Astrocyte (in vitro differentiated cells and primary cell): ENCODE measurements around the gene PCID2. TPM values are rescaled to one million over a fixed set of nuclear protein-coding genes. Genes with fewer than 3 reads are reported as not detected.
"Not testable (repeated sequence)": the region's sequence is repeated elsewhere in the genome, so short reads cannot be mapped to it uniquely, and the experiment has no call there.

Experiments
- DNase-seq: peaks from one replicate; pipeline ENCODE4 v3.0.0-alpha.2; 2010; ENCODE audit warnings: low read depth
- FAIRE-seq: peaks from 2 replicates; lab custom pipeline; 2011; peaks lifted over from hg19 to GRCh38; lab: Jason Lieb, UNC
- H2AFZ ChIP-seq: 2 replicates; pipeline ENCODE4 v1.6.0; 2012; ENCODE audit warnings: low read depth, low read length, inconsistent platforms
- H3K27ac ChIP-seq: 2 replicates; pipeline ENCODE4 v1.5.1; 2011; ENCODE audit warnings: low read depth, low read length, inconsistent platforms
- H3K27me3 ChIP-seq: 2 replicates; pipeline ENCODE4 v1.6.0; 2011; ENCODE audit warnings: low read length, inconsistent platforms; ENCODE audit not compliant: insufficient read depth
- H3K36me3 ChIP-seq: 2 replicates; pipeline ENCODE4 v1.5.1; 2011; ENCODE audit warnings: low read length, inconsistent platforms; ENCODE audit not compliant: insufficient read depth
- H3K4me1 ChIP-seq: 2 replicates; pipeline ENCODE4 v1.5.1; 2011; ENCODE audit warnings: low read length, inconsistent platforms; ENCODE audit not compliant: insufficient read depth
- H3K4me2 ChIP-seq: 2 replicates; pipeline ENCODE4 v1.6.0; 2012; ENCODE audit warnings: low read length, inconsistent platforms
- H3K4me3 ChIP-seq: 2 replicates; pipeline ENCODE4 v1.5.1; 2011; ENCODE audit warnings: low read depth, mild to moderate bottlenecking, low read length, inconsistent platforms; ENCODE audit not compliant: insufficient read depth
- H3K79me2 ChIP-seq: 2 replicates; pipeline ENCODE4 v1.6.0; 2012; ENCODE audit warnings: mild to moderate bottlenecking, low read length, inconsistent platforms; ENCODE audit not compliant: insufficient read depth
- H3K9ac ChIP-seq: 2 replicates; pipeline ENCODE4 v1.6.0; 2012; ENCODE audit warnings: mild to moderate bottlenecking, low read length, inconsistent platforms
- H3K9me3 ChIP-seq: 2 replicates; pipeline ENCODE4 v1.5.1; 2012; ENCODE audit warnings: low read depth, mild to moderate bottlenecking, low read length, inconsistent platforms; ENCODE audit not compliant: insufficient read depth
- H4K20me1 ChIP-seq: 2 replicates; pipeline ENCODE4 v1.6.0; 2012; ENCODE audit warnings: low read length, inconsistent platforms; ENCODE audit not compliant: insufficient read depth
- H3K27ac Mint-ChIP-seq: one replicate; pipeline ENCODE4 v1.8.0; 2021; ENCODE audit warnings: mild to moderate bottlenecking, mixed read lengths; ENCODE audit not compliant: unreplicated experiment
- H3K27me3 Mint-ChIP-seq: one replicate; pipeline ENCODE4 v1.8.0; 2021; ENCODE audit warnings: low read depth, mixed read lengths; ENCODE audit not compliant: unreplicated experiment
- H3K36me3 Mint-ChIP-seq: one replicate; pipeline ENCODE4 v1.8.0; 2021; ENCODE audit warnings: low read depth, mixed read lengths; ENCODE audit not compliant: unreplicated experiment
- H3K4me1 Mint-ChIP-seq: one replicate; pipeline ENCODE4 v1.8.0; 2021; ENCODE audit warnings: low read depth, mixed read lengths; ENCODE audit not compliant: unreplicated experiment
- H3K4me3 Mint-ChIP-seq: one replicate; pipeline ENCODE4 v1.8.0; 2021; ENCODE audit warnings: mild to moderate bottlenecking, moderate library complexity, mixed read lengths; ENCODE audit not compliant: unreplicated experiment
- H3K9me3 Mint-ChIP-seq: one replicate; pipeline ENCODE4 v1.8.0; 2021; ENCODE audit warnings: mild to moderate bottlenecking, mixed read lengths; ENCODE audit not compliant: unreplicated experiment
- EZH2 ChIP-seq: IDR thresholded peaks from 2 replicates; pipeline ENCODE4 v1.6.1; 2012; ENCODE audit warnings: mild to moderate bottlenecking, low read length, inconsistent platforms; ENCODE audit not compliant: insufficient read depth
- total RNA-seq: library from RNA; stranded (reverse); gene quantifications from 2 replicates; pipeline ENCODE4 v1.2.1, GENCODE V29; 2021
- TF ChIP-seq, protein P1 (sequence below): IDR thresholded peaks from 2 replicates; pipeline ENCODE4 v1.5.1; 2011; ENCODE audit warnings: low read depth, mild to moderate bottlenecking, inconsistent platforms, low read length, moderate library complexity; ENCODE audit not compliant: insufficient read depth

Gene PCID2
- total RNA-seq, 1 donor from 2014 or later, result 31.5 TPM

DNA sequence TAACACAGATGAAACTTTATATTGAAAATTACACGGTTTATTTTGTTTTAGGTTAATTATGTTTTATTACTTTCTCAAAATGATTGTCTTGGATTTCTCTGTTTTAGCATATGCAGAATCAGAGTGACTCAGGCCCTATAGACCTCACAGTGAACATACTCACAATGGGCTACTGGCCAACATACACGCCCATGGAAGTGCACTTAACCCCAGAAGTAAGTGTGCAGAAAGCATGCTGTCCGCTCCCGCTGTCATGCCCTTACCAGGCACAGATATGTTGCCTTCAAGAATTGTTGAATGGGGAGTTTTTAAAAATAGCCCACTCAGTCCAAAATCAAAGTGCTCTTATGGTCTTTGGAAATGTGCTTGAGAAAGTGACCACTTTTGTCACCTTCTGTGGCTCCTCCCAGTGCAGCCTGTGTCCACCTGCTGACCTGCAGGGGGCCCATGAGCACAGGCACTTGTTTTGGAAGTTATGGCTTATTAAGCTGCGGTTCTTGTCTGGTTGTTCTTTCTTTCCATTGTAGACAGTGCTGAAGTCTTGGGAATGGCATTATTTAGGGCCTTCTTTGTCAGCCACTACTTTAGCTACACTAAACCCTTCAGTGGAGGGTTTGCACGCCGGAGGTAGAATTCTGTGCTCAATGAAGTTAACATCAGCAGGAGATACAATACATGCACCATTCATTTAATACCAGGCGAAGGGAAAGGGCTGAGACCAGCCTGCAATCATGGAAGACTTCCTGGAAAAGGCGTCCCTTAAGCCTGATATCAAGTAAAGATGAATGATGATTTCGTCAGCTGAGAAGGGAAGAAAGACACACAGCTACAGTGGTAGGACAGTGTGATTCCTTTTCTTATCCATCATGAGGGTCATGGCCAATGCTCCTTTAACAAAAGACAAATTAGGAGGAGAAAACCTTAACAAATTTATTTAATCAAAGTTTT lies 37.7 kb upstream of the PCID2 start:
- H3K27ac Mint-ChIP-seq, result no peak overlapping the region
- no peak overlapping the region for H3K9ac ChIP-seq
- FAIRE-seq (no peak), DNase-seq (no peak)
- no peaks in the 10 kb centered on the region for H3K27me3 Mint-ChIP-seq
- H3K4me1 Mint-ChIP-seq, result no peaks in the 10 kb centered on the region
- no peaks in the 10 kb centered on the region for H3K9me3 Mint-ChIP-seq
- peaks cover 61% of the 10 kb centered on the region for H3K36me3 ChIP-seq
- no peak overlapping the region for H2AFZ ChIP-seq
- no peak for TF ChIP-seq EZH2
- TF ChIP-seq, protein P1, sequence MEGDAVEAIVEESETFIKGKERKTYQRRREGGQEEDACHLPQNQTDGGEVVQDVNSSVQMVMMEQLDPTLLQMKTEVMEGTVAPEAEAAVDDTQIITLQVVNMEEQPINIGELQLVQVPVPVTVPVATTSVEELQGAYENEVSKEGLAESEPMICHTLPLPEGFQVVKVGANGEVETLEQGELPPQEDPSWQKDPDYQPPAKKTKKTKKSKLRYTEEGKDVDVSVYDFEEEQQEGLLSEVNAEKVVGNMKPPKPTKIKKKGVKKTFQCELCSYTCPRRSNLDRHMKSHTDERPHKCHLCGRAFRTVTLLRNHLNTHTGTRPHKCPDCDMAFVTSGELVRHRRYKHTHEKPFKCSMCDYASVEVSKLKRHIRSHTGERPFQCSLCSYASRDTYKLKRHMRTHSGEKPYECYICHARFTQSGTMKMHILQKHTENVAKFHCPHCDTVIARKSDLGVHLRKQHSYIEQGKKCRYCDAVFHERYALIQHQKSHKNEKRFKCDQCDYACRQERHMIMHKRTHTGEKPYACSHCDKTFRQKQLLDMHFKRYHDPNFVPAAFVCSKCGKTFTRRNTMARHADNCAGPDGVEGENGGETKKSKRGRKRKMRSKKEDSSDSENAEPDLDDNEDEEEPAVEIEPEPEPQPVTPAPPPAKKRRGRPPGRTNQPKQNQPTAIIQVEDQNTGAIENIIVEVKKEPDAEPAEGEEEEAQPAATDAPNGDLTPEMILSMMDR, result peak; percentile 20
- H3K4me2 ChIP-seq, result no peak overlapping the region
- H3K27me3 ChIP-seq, result no peaks in the 10 kb centered on the region
- H3K79me2 ChIP-seq, result no peaks in the 10 kb centered on the region
- H4K20me1 ChIP-seq, result peaks cover 3% of the 10 kb centered on the region
- H3K36me3 Mint-ChIP-seq, result peaks cover 17% of the 10 kb centered on the region
- H3K4me3 ChIP-seq, result no peak overlapping the region
- H3K27ac ChIP-seq, result no peak overlapping the region
- no peak overlapping the region for H3K4me3 Mint-ChIP-seq
- H3K4me1 ChIP-seq, result no peaks in the 10 kb centered on the region
- H3K9me3 ChIP-seq, result no peaks in the 10 kb centered on the region

DNA sequence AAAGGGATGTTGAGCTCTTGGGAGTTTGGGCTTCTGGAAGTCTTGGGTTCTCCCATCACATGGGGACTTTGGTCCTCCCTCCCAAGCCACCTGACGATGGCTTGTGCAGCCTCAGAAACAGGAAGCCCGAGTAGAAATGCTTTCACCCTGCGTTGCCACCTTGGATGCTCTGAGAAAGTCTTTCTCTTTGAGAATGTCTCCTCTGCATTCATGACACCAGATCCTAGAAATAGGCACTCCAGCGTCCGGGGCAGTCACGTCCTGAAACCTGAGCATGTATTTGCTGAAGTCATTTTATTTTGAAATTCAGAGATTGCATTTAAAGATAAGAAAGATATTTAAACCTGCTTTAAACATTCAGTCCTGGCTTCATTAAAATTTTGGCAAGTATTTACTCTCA lies 35.4 kb upstream of the PCID2 start:
- H3K27ac Mint-ChIP-seq, result no peak overlapping the region
- Histone ChIP-seq H3K27me3 (no peaks in the 10 kb centered on the region), H3K4me2 (no peak overlapping the region), H3K79me2 (no peaks in the 10 kb centered on the region), H4K20me1 (peaks cover 3% of the 10 kb centered on the region), H3K36me3 (peaks cover 67% of the 10 kb centered on the region), H3K9me3 (no peaks in the 10 kb centered on the region), H3K4me3 (no peak overlapping the region), H3K9ac (no peak overlapping the region), H3K4me1 (no peaks in the 10 kb centered on the region), H3K27ac (no peak overlapping the region), H2AFZ (no peak overlapping the region)
- FAIRE-seq (no peak), DNase-seq (no peak)
- TF ChIP-seq, protein P1, result no peak
- TF ChIP-seq EZH2, result no peak
- H3K4me1 Mint-ChIP-seq, result no peaks in the 10 kb centered on the region
- H3K27me3 Mint-ChIP-seq, result no peaks in the 10 kb centered on the region
- no peaks in the 10 kb centered on the region for H3K9me3 Mint-ChIP-seq
- peaks cover 11% of the 10 kb centered on the region for H3K36me3 Mint-ChIP-seq
- H3K4me3 Mint-ChIP-seq, result no peak overlapping the region

GRCh38 chr13:113241623-113242022 lies 33.2 kb upstream of the PCID2 start:
- not testable (repeated sequence) for H3K79me2 ChIP-seq, DNase-seq, H3K27ac ChIP-seq, H3K9me3 ChIP-seq, FAIRE-seq, H3K4me1 ChIP-seq, H3K27me3 Mint-ChIP-seq, H2AFZ ChIP-seq, H3K27ac Mint-ChIP-seq, H3K9ac ChIP-seq, H3K4me3 Mint-ChIP-seq, H3K36me3 Mint-ChIP-seq, H3K4me1 Mint-ChIP-seq, H3K27me3 ChIP-seq, H3K4me3 ChIP-seq, H3K9me3 Mint-ChIP-seq, H3K4me2 ChIP-seq, H4K20me1 ChIP-seq
- H3K36me3 ChIP-seq, result peaks cover 62% of the 10 kb centered on the region
